Transverse colon (tissue), 4 donors: Measurements from ENCODE around the gene S100A7. TPM values are rescaled to one million over a fixed set of nuclear protein-coding genes. Genes with fewer than 3 reads are reported as not detected.
A peak's percentile ranks its signal among the peaks of the same experiment; 100 is the strongest.

Source experiments
- DNase-seq: peaks from one replicate; pipeline ENCODE4 v3.0.0-alpha.2; 2019
- H3K27ac ChIP-seq, 4 donors: fragments of 200-600 bp; sonication (generic); 2 replicates each; pipeline ENCODE4 v1.5.1; 2016 to 2018; ENCODE audit warnings: inconsistent platforms in 4 of 4
- H3K27me3 ChIP-seq: fragments of 200-600 bp; sonication (generic); 2 replicates; pipeline ENCODE4 v1.5.1; 2017; ENCODE audit warnings: inconsistent platforms
- H3K36me3 ChIP-seq, 4 donors: fragments of 200-600 bp; sonication (generic); 2 replicates each; pipeline ENCODE4 v1.5.1; 2017 to 2019; ENCODE audit warnings: inconsistent platforms in 4 of 4
- H3K4me1 ChIP-seq, 4 donors: fragments of 200-600 bp; sonication (generic); 2 replicates each; pipeline ENCODE4 v1.5.1; 2017 to 2020; ENCODE audit warnings: inconsistent platforms in 4 of 4
- H3K4me3 ChIP-seq, 4 donors: fragments of 200-600 bp; sonication (generic); 1 replicate in 1 of 4; 2 replicates in 3 of 4; pipeline versions ENCODE4 v1.5.1 to v1.6.1; 2017 to 2019; ENCODE audit warnings: inconsistent platforms in 4 of 4
- H3K9me3 ChIP-seq, 2 donors: fragments of 200-600 bp; sonication (generic); 2 replicates each; pipeline ENCODE4 v1.5.1; 2017 to 2019; ENCODE audit warnings: inconsistent platforms in 2 of 2
- EP300 ChIP-seq: sonication (generic); formaldehyde crosslinking; IDR thresholded peaks from one replicate; pipeline ENCODE4 v1.6.1; 2017; ENCODE audit warnings: antibody characterized with exemption, low read depth
- POLR2A ChIP-seq: fragments of 450-650 bp; IDR thresholded peaks from one replicate; pipeline ENCODE4 v1.6.1; 2016; ENCODE audit warnings: antibody characterized with exemption, mild to moderate bottlenecking, moderate library complexity
- POLR2AphosphoS5 ChIP-seq, 3 donors: sonication (generic); formaldehyde crosslinking; IDR thresholded peaks; one replicate each; pipeline ENCODE4 v1.6.1; 2016; ENCODE audit warnings: antibody characterized with exemption in 3 of 3
- WGBS, 2 donors: methylation state at CpG; one replicate each; pipeline ENCODE4 v1.1.5; 2018; ENCODE audit warnings: low coverage in 1 of 2; 5-methylcytosine and 5-hydroxymethylcytosine counted together
- in situ Hi-C, 4 donors: fragments of 200-750 bp; cut with MboI; loops; one replicate each; pipeline versions ENCODE4 v1.15.0 to v1.15.1; 2017; ENCODE audit warnings: low sequenced_read_pairs in 3 of 4, low pct_ligation_motif_present in 1 of 4, low pct_unique_long_range_greater_than_20kb in 1 of 4
- intact Hi-C: fragments of 100-400 bp; cut with DNase I; formaldehyde crosslinking; loops from one replicate; pipeline ENCODE4 v1.15.1; 2023; ENCODE audit warnings: low total_unique reads
- total RNA-seq, 4 donors: library from RNA; depleted of rRNA; stranded (reverse); fragments of >200 nt; gene quantifications; one replicate each; pipeline ENCODE4 v1.1.0, GENCODE V29; 2016
- TF ChIP-seq, protein P1 (sequence below), 5 experiments: fragments of 200-600 bp in 3 of 5; fragments of 450-650 bp in 2 of 5; sonication (generic) in 3 of 5; IDR thresholded peaks; 1 replicate in 2 of 5; 2 replicates in 3 of 5; pipeline ENCODE4 v1.5.1; 2016 to 2017; ENCODE audit warnings: antibody characterized with exemption in 5 of 5, inconsistent platforms in 3 of 5, mild to moderate bottlenecking in 2 of 5, moderate library complexity in 1 of 5

S100A7 gene
- total RNA-seq, 4 donors from 2014 or later: not detected

DNA sequence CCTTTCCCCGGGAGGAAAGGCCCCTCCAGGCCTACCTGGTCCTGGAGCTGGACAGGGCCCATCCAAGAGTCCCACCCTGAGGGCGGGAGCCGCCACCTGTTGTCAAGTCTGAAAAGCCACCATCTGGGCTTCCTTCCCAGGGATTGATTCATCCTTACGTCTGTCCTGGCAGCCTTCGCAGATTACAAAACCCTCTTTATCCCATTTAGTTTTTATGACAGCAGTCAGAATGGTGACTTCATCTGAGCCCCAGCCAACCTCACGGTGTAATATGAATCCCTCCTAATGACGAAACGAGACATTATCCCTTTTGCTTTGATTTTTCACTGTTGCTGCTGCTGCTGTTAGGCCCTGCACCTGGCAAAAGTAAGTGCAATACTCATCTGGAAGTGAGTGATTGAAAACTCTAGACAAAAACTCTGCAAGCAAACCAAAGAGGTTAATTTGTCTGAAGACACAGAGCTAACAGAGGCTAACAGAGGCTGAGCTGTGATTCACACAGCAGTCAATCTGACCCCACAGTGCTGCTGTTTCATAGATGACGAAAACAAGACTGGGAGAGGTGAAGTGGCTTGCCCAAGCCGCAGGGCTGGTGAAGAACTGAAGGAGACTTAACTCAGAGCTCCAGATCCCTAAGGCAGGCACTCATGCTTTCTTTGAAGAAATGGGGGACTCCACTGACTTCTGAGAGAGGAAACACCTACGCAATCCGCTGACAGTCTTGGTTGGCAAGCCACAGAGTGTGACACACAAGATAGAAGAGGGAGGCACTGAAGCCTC is 30.0 kb upstream of the S100A7 start:
- no peak overlapping the region for H3K4me3 ChIP-seq
- H3K27ac ChIP-seq: peak overlapping the region; percentile 45 to 74 (median 62)
- peaks cover 6 to 9% (median 7%) of the 10 kb centered on the region in 4 donors for H3K4me1 ChIP-seq
- TF ChIP-seq POLR2AphosphoS5 (IDR thresholded peaks at IDR 0.05) (peak; percentile 51 to 75 (median 53)), EP300 (no peak)
- TF ChIP-seq, protein P1, sequence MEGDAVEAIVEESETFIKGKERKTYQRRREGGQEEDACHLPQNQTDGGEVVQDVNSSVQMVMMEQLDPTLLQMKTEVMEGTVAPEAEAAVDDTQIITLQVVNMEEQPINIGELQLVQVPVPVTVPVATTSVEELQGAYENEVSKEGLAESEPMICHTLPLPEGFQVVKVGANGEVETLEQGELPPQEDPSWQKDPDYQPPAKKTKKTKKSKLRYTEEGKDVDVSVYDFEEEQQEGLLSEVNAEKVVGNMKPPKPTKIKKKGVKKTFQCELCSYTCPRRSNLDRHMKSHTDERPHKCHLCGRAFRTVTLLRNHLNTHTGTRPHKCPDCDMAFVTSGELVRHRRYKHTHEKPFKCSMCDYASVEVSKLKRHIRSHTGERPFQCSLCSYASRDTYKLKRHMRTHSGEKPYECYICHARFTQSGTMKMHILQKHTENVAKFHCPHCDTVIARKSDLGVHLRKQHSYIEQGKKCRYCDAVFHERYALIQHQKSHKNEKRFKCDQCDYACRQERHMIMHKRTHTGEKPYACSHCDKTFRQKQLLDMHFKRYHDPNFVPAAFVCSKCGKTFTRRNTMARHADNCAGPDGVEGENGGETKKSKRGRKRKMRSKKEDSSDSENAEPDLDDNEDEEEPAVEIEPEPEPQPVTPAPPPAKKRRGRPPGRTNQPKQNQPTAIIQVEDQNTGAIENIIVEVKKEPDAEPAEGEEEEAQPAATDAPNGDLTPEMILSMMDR (IDR thresholded peaks at IDR 0.05): no peak
- WGBS, 2 donors: 39 to 50% methylated on average over 3 to 12 of the region's 12 CpGs
- H3K36me3 ChIP-seq: no peaks in the 10 kb centered on the region
- no peaks in the 10 kb centered on the region for H3K9me3 ChIP-seq
- intact Hi-C loops (no loop called here), in situ Hi-C loops (no loop called here)
- no peaks in the 10 kb centered on the region for H3K27me3 ChIP-seq
- peak; percentile 69 for DNase-seq

DNA sequence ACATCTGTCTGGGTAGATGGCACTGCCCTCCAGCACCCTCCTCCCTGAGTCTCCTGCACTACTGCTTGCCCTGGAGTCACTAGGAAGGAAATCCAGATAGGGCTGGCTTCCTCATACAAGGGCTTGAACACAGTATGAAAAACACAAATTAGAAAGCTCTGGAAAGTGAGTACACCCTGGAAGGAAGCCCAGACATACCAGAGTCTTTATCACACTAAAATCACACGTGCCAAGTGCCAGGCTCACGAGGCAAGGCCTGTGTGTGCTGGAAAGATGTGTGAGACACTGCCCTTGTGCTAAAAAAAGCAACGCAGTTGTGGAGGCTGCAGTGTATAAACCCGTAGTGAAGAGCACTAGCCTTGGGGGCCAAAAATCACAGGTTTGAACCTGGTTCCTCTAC is 28.3 kb upstream of the S100A7 start:
- in situ Hi-C loops: loop anchor here in 2 of 4 donors (5.0 kb wide), 2 partner anchors 136 to 141 kb away; partner anchors contain the start of gene PGLYRP4 (in 1 of the 2)

DNA sequence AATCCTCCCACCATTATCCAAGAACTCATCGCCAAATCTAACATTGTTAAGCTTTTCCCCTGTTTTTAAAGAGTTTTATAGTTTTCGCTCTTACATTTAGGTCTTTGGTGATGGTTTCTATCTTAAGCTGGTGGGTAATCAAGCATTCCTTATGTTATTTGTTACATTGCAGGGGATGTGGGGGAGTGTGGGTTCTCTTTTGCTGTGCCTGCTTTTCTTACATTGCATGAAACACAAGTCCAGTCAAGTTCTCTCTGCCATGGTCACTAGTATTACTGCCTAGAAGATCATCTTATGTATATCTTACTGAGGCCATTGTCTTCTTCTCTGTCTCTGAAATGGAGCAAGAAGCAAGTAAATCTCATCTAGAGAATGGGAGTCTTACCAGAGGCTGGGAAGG is 27.3 kb upstream of the S100A7 start:
- Histone ChIP-seq H3K36me3 (no peaks in the 10 kb centered on the region), H3K27me3 (no peaks in the 10 kb centered on the region), H3K9me3 (no peaks in the 10 kb centered on the region), H3K4me1 (peaks cover 6 to 9% (median 7%) of the 10 kb centered on the region in 4 donors), H3K27ac (no peak overlapping the region), H3K4me3 (no peak overlapping the region)
- intact Hi-C loops: no loop called here
- WGBS, 2 donors: 100% methylated on average over 2 of the region's 2 CpGs
- DNase-seq: no peak
- TF ChIP-seq EP300 (no peak), POLR2A (no peak), POLR2AphosphoS5 (IDR thresholded peaks at IDR 0.05) (no peak)
- TF ChIP-seq, protein P1 (IDR thresholded peaks at IDR 0.05): no peak
- in situ Hi-C loops: loop anchor here in 2 of 4 donors (5.0 kb wide), 2 partner anchors 135 to 140 kb away; partner anchors contain the start of gene PGLYRP4 (in 1 of the 2)

More for the DNA sequence above, 28.3 kb upstream of the S100A7 start:
- TF ChIP-seq, protein P1 (IDR thresholded peaks at IDR 0.05): no peak
- TF ChIP-seq POLR2A (no peak), EP300 (no peak), POLR2AphosphoS5 (IDR thresholded peaks at IDR 0.05) (no peak)
- no peak for DNase-seq
- H3K4me1 ChIP-seq: peaks cover 6 to 9% (median 7%) of the 10 kb centered on the region in 4 donors
- H3K36me3 ChIP-seq: no peaks in the 10 kb centered on the region
- WGBS, 2 donors: 24% methylated on average over 4 of the region's 4 CpGs; no CpG with 5 or more reads in 1 of the 2 donors
- intact Hi-C loops: no loop called here
- H3K27me3 ChIP-seq: no peaks in the 10 kb centered on the region
- H3K4me3 ChIP-seq: no peak overlapping the region
- H3K9me3 ChIP-seq: no peaks in the 10 kb centered on the region
- peak overlapping the region in 2 of 4 donors; percentile 45 to 68 for H3K27ac ChIP-seq

DNA sequence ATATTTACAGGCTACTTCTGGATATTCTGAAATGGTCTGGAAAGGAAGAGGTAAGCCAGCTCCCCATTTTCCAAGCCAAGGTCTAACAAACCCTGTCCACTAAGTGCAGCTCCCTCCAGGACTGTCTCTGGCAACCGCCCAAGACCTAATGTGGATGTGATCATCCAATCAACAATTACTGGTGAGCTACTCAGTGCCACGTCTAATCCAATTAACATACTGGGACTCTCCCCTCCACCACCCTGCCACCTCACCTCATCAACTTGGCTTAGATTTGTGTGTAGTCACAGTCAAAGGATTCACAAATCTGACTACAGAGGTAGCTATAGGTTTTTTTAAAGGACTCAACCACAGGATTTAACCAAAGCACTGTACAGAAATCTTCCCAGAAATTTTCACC is 25.4 kb upstream of the S100A7 start:
- in situ Hi-C loops: loop anchor here in 2 of 4 donors (5.0 kb wide), 2 partner anchors 134 to 139 kb away; partner anchors contain the start of gene PGLYRP4 (in 1 of the 2)
- no peaks in the 10 kb centered on the region for H3K27me3 ChIP-seq

More for the DNA sequence above, 25.4 kb upstream of the S100A7 start:
- Histone ChIP-seq H3K36me3 (no peaks in the 10 kb centered on the region), H3K4me1 (peaks cover 3 to 6% (median 4%) of the 10 kb centered on the region in 4 donors), H3K9me3 (no peaks in the 10 kb centered on the region), H3K4me3 (no peak overlapping the region), H3K27ac (no peak overlapping the region)
- no peak for DNase-seq
- WGBS, 2 donors: 40 to 45% methylated on average over 2 of the region's 2 CpGs
- TF ChIP-seq POLR2A (no peak), EP300 (no peak), POLR2AphosphoS5 (IDR thresholded peaks at IDR 0.05) (no peak)
- TF ChIP-seq, protein P1 (IDR thresholded peaks at IDR 0.05): no peak
- intact Hi-C loops: no loop called here
